Epithelial cell of proximal tubule (primary cell): ENCODE results near the gene BBX. TPM values are rescaled to one million over a fixed set of nuclear protein-coding genes. Genes with fewer than 3 reads are reported as not detected.
A peak's percentile ranks its signal among the peaks of the same experiment; 100 is the strongest.

Experiments
- DNase-seq: peaks from one replicate; pipeline ENCODE4 v3.0.0-alpha.2; 2011; ENCODE audit warnings: low read depth
- H3K4me3 ChIP-seq: 2 replicates; pipeline ENCODE4 v1.5.1; 2011; ENCODE audit warnings: low read depth, mild to moderate bottlenecking, low read length
- CTCF ChIP-seq: conservative IDR thresholded peaks from 2 replicates; pipeline ENCODE4 v1.5.1; 2012; ENCODE audit warnings: low read depth, mild to moderate bottlenecking, low read length
- total RNA-seq: library from RNA; depleted of rRNA; stranded (reverse); fragments of >200 nt; gene quantifications from 2 replicates; pipeline ENCODE4 v1.2.3, GENCODE V29; 2015

Gene BBX
- total RNA-seq, 1 donor from 2014 or later = 35.7 TPM

GRCh38 chr3:107506458-107506857 lies 16.3 kb upstream of the BBX start:
- no peak for DNase-seq
- TF ChIP-seq CTCF = no peak
- H3K4me3 ChIP-seq = no peak overlapping the region

DNA sequence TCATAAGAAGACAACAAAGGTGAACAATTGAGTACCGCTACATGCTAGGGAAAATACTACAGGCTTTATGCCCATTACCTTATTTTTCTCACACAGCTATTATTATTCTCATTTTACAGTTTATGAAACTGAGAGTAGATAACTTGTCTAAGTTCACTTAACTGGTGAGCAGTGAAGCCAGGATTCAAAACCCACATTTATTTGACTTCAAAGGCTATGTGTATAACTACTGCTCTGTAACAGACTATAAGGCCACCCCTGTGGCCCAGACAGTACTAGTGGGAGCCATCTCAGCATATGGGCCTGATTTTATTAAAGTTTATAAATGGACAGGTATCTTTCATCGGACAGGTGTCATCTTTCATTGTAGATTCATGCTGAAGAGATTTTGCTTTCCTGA lies 14.4 kb upstream of the BBX start:
- H3K4me3 ChIP-seq = no peak overlapping the region
- no peak for TF ChIP-seq CTCF
- DNase-seq = no peak

- DNase-seq = no peak
- peak; percentile 21 for TF ChIP-seq CTCF
- H3K4me3 ChIP-seq = no peak overlapping the region
Measured at GRCh38 chr3:107512108-107512507, 10.7 kb upstream of the BBX start.

DNA sequence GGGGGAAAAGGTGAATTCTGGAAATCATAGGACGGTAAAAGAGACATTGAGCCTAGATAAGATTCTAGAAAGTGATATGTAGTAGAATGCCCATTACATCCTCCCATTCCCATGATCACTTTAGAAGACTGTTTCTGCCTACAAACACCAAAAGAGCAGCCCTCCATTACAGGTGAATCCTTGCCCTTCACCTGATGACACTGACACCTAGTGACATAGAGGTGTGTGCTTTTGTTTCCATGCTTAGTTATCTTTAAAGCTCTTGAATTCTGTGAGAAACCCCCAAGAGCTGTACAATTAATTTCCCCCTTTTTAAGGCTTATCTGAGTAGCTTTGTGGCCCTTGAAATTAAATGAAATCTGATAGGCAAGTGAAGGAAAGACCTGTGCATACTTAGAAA lies 8.3 kb upstream of the BBX start:
- no peak for DNase-seq
- TF ChIP-seq CTCF = no peak

DNA sequence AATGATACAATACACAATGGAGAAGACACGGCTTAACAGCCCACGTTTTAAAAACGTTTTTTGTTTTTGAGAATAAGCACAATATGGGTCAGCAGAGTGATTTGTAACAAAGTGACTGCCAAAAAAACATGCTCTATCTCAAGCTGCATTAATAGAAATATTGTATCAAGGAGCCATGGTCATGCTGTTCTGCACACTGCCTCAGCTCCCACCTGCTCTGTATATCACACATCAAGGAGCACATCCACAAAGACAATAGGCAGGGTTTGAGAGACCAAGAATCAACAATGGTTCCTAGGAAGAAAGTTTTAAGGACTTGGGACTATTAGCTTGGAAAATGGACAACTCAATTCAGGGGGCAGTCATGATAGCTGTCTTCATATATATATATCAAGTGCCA lies 6.3 kb upstream of the BBX start:
- TF ChIP-seq CTCF = no peak
- DNase-seq = no peak
- no peak overlapping the region for H3K4me3 ChIP-seq

More for the DNA sequence above, 8.3 kb upstream of the BBX start:
- no peak overlapping the region for H3K4me3 ChIP-seq

DNA sequence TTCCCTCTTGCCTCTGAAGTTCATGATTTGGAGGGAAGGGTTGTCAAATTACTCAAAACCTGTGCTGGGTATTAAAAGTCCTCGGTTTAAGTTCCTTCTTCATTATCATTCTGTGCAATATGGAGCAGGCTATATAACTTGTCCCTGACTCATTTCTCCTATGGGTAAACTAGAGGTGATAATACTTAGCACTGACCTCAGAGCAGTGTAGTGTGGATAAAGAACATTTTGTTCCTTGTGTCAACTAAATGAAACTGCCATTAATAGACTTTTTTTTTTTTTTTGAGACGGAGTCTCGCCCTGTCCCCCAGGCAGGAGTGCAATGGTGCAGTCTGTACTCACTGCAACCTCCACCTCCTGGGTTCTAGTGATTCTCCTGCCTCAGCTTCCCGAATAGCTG lies 2.2 kb upstream of the BBX start:
- no peak for TF ChIP-seq CTCF
- no peak for DNase-seq
- no peak overlapping the region for H3K4me3 ChIP-seq

DNA sequence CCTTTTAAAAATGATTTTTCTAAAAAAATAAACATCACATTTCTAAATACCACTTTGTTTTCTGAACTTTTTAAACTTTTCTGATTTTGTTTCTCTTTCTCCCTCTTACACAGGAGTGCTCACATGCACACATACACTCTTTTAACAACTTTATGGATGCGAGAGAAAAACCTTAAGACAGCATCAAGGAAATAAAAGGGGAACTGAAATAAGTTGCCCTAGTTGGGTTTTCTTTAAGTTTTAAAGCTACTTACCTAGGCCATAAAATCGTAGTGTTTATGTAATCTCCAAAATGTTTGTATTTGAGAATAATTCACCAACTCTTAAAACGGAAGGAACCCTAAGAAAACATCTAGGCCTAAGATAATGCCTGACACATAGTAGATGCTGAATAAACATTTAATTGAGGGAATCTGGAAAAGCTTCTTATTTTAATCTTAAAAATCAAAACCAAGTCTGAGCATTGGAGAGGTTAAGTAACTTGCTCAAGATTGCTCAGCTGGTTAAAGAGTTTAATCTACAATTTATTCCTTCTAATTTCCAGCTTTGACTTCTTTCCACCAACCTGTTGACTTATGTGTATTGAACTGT lies 1.2 kb upstream of the BBX start:
- TF ChIP-seq CTCF = no peak
- no peak overlapping the region for H3K4me3 ChIP-seq
- DNase-seq = no peak
